GM23338 (cell line): Measurements from ENCODE around the gene EPHB2. TPM values are rescaled to one million over a fixed set of nuclear protein-coding genes. Genes with fewer than 3 reads are reported as not detected.
"Not testable (repeated sequence)": the region's sequence is repeated elsewhere in the genome, so short reads cannot be mapped to it uniquely, and the experiment has no call there.

Experiments used
- ATAC-seq: fragments of 200-7000 bp; cut with Tn5 transposase; 3 replicates; pipeline ENCODE4 v1.9.1; 2020
- DNase-seq: peaks from one replicate; pipeline ENCODE4 v3.0.0-alpha.2; 2015; ENCODE audit warnings: low spot score
- H2AFZ ChIP-seq: fragments of 200-600 bp; sonication (generic); 2 replicates; pipeline ENCODE4 v1.8.0; 2016; ENCODE audit warnings: antibody characterized with exemption, mild to moderate bottlenecking, moderate library complexity
- H3F3A ChIP-seq: fragments of 200-600 bp; sonication (generic); replicated peaks from 2 replicates; pipeline ENCODE4 v1.8.0; 2017; ENCODE audit warnings: antibody characterized with exemption, mixed run types, low read depth
- H3K27ac ChIP-seq: fragments of 200-600 bp; sonication (generic); 2 replicates; pipeline ENCODE4 v1.6.1; 2016; ENCODE audit warnings: low read depth
- H3K27me3 ChIP-seq: fragments of 200-600 bp; sonication (generic); 2 replicates; pipeline ENCODE4 v1.8.0; 2016; ENCODE audit warnings: mild to moderate bottlenecking, mixed run types, moderate library complexity; ENCODE audit not compliant: insufficient read depth
- H3K36me3 ChIP-seq: fragments of 200-600 bp; sonication (generic); 2 replicates; pipeline ENCODE4 v1.8.0; 2016; ENCODE audit warnings: mild to moderate bottlenecking; ENCODE audit not compliant: insufficient read depth
- H3K4me1 ChIP-seq: fragments of 200-600 bp; sonication (generic); 2 replicates; pipeline ENCODE4 v1.8.0; 2016; ENCODE audit warnings: mild to moderate bottlenecking, moderate library complexity; ENCODE audit not compliant: insufficient read depth
- H3K4me2 ChIP-seq: fragments of 200-600 bp; sonication (generic); 2 replicates; pipeline ENCODE4 v1.7.1; 2017; ENCODE audit warnings: mixed run types
- H3K4me3 ChIP-seq: fragments of 200-600 bp; sonication (generic); 2 replicates; pipeline ENCODE4 v1.6.1; 2016; ENCODE audit warnings: mixed run types
- H3K79me2 ChIP-seq: fragments of 200-600 bp; sonication (generic); replicated peaks from 2 replicates; pipeline ENCODE4 v1.8.0; 2017; ENCODE audit warnings: mild to moderate bottlenecking; ENCODE audit not compliant: insufficient read depth
- H3K9me2 ChIP-seq: fragments of 200-600 bp; sonication (generic); 2 replicates; pipeline ENCODE4 v1.8.0; 2017; ENCODE audit not compliant: insufficient read depth
- H4K20me1 ChIP-seq: fragments of 200-600 bp; sonication (generic); replicated peaks from 2 replicates; pipeline ENCODE4 v1.8.0; 2017; ENCODE audit warnings: mild to moderate bottlenecking; ENCODE audit not compliant: insufficient read depth
- H3K27ac Mint-ChIP-seq: 2 replicates; pipeline ENCODE4 v1.8.0; 2020; ENCODE audit warnings: inconsistent platforms, mild to moderate bottlenecking, moderate library complexity, mixed read lengths
- H3K27me3 Mint-ChIP-seq: 3 replicates; pipeline ENCODE4 v1.8.0; 2022; ENCODE audit warnings: low read depth, mild to moderate bottlenecking, moderate library complexity, mixed read lengths, inconsistent platforms; ENCODE audit not compliant: insufficient read depth, poor library complexity
- H3K36me3 Mint-ChIP-seq: 3 replicates; pipeline ENCODE4 v1.8.0; 2021; ENCODE audit warnings: low read depth, mild to moderate bottlenecking, inconsistent platforms, moderate library complexity, mixed read lengths
- H3K4me1 Mint-ChIP-seq: 3 replicates; pipeline ENCODE4 v1.8.0; 2020; ENCODE audit warnings: mild to moderate bottlenecking, inconsistent platforms, mixed read lengths
- H3K4me3 Mint-ChIP-seq: 3 replicates; pipeline ENCODE4 v1.8.0; 2021; ENCODE audit warnings: moderate library complexity, mild to moderate bottlenecking, inconsistent platforms, mixed read lengths
- H3K9me3 Mint-ChIP-seq: 3 replicates; pipeline ENCODE4 v1.8.0; 2020; ENCODE audit warnings: moderate library complexity, mild to moderate bottlenecking, inconsistent platforms, mixed read lengths
- EZH2phosphoT487 ChIP-seq: fragments of 200-600 bp; sonication (generic); IDR thresholded peaks from one replicate; pipeline ENCODE4 v1.8.1; 2018; ENCODE audit warnings: antibody characterized with exemption; ENCODE audit not compliant: unreplicated experiment
- NANOG ChIP-seq: IDR thresholded peaks from 2 replicates; pipeline ENCODE4 v1.6.1; 2016; ENCODE audit warnings: antibody characterized with exemption, borderline replicate concordance
- POLR2AphosphoS5 ChIP-seq: IDR thresholded peaks from 2 replicates; pipeline ENCODE4 v1.6.1; 2016; ENCODE audit warnings: antibody characterized with exemption, low read depth
- STAT1 ChIP-seq: IDR thresholded peaks from one replicate; pipeline ENCODE4 v1.6.1; 2016; ENCODE audit warnings: antibody characterized with exemption; ENCODE audit not compliant: unreplicated experiment
- ZNF114 ChIP-seq: fragments of 250-450 bp; sonication (Bioruptor Pico); IDR thresholded peaks from 2 replicates; pipeline ENCODE4 v1.5.0; 2020; ENCODE audit warnings: mild to moderate bottlenecking, moderate library complexity
- polyA plus RNA-seq: library from polyadenylated mRNA; unstranded; fragments of >200 nt; fragmentation: Nextera tagmentation; extraction: Ambion mirVana; gene quantifications from 2 replicates; pipeline ENCODE4 v1.2.1, GENCODE V29; 2016
- total RNA-seq: library from RNA; depleted of rRNA; stranded (reverse); fragments of >200 nt; shearing (Covaris generic); gene quantifications from 2 replicates; pipeline ENCODE4 v1.2.3, GENCODE V29; 2014
- TF ChIP-seq, protein P1 (sequence below), 2 experiments: fragments of 200-600 bp in 1 of 2; sonication (generic) in 1 of 2; conservative IDR thresholded peaks; 2 replicates each; pipeline versions ENCODE4 v1.5.1 to v1.6.1; 2016 to 2017; ENCODE audit warnings: antibody characterized with exemption in 2 of 2, low read depth in 2 of 2, mild to moderate bottlenecking in 2 of 2, moderate library complexity in 1 of 2
- TF ChIP-seq, protein P2 (sequence below): fragments of 250-450 bp; sonication (Bioruptor Pico); IDR thresholded peaks from 2 replicates; pipeline ENCODE4 v1.5.0; 2020; ENCODE audit warnings: mild to moderate bottlenecking, moderate library complexity
- TF ChIP-seq, protein P3 (sequence below): IDR thresholded peaks from 2 replicates; pipeline ENCODE4 v1.6.1; 2016; ENCODE audit warnings: antibody characterized with exemption

The EPHB2 gene
- total and polyA plus RNA-seq, 2 experiments from 2014 or later, result 4.1 to 20.1 TPM

DNA sequence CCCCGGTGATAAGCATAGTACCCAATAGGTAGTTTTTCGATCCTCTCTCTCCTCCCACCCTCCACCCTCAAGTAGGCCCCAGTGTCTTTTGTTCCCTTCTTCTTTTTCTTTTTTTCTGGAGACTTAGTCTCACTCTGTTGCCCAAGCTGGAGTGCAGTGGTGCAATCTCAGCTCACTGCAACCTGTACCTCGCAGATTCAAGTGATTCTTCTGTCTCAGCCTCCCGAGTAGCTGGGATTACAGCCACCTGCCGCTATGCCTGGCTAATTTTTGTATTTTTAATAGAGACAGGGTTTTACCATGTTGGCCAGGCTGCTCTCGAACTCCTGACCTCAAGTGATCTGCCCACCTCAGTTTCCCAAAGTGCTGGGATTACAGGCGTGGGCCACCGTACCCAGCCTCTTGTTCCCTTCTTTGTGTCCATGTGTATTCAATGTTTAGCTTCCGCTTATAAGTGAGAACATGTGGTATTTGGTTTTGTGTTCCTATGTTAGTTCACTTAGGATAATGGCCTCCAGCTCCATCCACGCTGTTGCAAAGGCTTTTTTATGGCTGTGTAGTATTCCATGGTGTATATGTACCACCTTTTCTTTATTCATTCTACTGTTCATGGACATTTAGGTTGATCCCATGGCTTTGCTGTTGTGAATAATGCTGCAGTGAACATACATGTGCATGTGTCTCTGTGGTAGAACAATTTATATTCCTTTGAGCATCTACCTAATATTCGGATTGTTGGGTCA lies 133.0 kb downstream of the EPHB2 start:
- H3K27me3 Mint-ChIP-seq, H3K9me3 Mint-ChIP-seq, H4K20me1 ChIP-seq: not testable (repeated sequence)

DNA sequence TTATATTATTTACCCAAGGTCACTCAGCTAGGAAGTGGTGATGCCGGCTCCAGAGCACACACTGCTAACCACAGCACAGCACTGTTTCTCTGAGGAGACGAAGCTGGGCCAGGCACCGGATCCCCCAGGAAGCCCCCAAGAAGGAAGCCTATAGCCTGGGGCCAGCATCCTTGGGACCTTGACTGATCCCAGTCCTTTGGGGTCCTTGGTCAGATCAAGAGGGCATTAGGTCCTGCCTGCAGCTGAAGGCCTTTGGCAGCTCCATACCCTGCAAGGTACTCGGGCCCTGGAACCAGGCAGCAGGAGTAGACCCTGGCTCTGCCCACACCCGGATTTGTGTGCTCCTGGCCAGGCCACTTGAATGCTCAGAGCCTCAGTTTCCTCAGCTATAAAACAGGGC lies 134.0 kb downstream of the EPHB2 start:
- no peak overlapping the region for H3K4me2 ChIP-seq
- no peak overlapping the region for H3K27ac Mint-ChIP-seq
- H2AFZ ChIP-seq, result no peak overlapping the region
- H3K79me2 ChIP-seq, result no peaks in the 10 kb centered on the region
- no peaks in the 10 kb centered on the region for H3K9me3 Mint-ChIP-seq
- H3K4me1 ChIP-seq, result 0 out of 2 replicates have a peak, but pooled peaks cover 3% of the 10 kb centered on the region
- no peaks in the 10 kb centered on the region for H3K36me3 Mint-ChIP-seq
- no peaks in the 10 kb centered on the region for H3F3A ChIP-seq
- no peaks in the 10 kb centered on the region for H3K36me3 ChIP-seq
- H3K27me3 ChIP-seq, result no peaks in the 10 kb centered on the region
- H3K27ac ChIP-seq, result no peak overlapping the region
- no peak for ATAC-seq
- peaks cover 7% of the 10 kb centered on the region for H3K4me1 Mint-ChIP-seq
- peaks cover 8% of the 10 kb centered on the region for H3K27me3 Mint-ChIP-seq
- H3K4me3 Mint-ChIP-seq, result no peak overlapping the region
- no peaks in the 10 kb centered on the region; the same call in 1 of the 2 replicates for H4K20me1 ChIP-seq
- no peaks in the 10 kb centered on the region for H3K9me2 ChIP-seq
- H3K4me3 ChIP-seq, result no peak overlapping the region
- TF ChIP-seq, protein P1, sequence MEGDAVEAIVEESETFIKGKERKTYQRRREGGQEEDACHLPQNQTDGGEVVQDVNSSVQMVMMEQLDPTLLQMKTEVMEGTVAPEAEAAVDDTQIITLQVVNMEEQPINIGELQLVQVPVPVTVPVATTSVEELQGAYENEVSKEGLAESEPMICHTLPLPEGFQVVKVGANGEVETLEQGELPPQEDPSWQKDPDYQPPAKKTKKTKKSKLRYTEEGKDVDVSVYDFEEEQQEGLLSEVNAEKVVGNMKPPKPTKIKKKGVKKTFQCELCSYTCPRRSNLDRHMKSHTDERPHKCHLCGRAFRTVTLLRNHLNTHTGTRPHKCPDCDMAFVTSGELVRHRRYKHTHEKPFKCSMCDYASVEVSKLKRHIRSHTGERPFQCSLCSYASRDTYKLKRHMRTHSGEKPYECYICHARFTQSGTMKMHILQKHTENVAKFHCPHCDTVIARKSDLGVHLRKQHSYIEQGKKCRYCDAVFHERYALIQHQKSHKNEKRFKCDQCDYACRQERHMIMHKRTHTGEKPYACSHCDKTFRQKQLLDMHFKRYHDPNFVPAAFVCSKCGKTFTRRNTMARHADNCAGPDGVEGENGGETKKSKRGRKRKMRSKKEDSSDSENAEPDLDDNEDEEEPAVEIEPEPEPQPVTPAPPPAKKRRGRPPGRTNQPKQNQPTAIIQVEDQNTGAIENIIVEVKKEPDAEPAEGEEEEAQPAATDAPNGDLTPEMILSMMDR (conservative IDR thresholded peaks at IDR 0.05; ENCODE audit: low read depth in 2 of 2), result no peak
- TF ChIP-seq, protein P2, sequence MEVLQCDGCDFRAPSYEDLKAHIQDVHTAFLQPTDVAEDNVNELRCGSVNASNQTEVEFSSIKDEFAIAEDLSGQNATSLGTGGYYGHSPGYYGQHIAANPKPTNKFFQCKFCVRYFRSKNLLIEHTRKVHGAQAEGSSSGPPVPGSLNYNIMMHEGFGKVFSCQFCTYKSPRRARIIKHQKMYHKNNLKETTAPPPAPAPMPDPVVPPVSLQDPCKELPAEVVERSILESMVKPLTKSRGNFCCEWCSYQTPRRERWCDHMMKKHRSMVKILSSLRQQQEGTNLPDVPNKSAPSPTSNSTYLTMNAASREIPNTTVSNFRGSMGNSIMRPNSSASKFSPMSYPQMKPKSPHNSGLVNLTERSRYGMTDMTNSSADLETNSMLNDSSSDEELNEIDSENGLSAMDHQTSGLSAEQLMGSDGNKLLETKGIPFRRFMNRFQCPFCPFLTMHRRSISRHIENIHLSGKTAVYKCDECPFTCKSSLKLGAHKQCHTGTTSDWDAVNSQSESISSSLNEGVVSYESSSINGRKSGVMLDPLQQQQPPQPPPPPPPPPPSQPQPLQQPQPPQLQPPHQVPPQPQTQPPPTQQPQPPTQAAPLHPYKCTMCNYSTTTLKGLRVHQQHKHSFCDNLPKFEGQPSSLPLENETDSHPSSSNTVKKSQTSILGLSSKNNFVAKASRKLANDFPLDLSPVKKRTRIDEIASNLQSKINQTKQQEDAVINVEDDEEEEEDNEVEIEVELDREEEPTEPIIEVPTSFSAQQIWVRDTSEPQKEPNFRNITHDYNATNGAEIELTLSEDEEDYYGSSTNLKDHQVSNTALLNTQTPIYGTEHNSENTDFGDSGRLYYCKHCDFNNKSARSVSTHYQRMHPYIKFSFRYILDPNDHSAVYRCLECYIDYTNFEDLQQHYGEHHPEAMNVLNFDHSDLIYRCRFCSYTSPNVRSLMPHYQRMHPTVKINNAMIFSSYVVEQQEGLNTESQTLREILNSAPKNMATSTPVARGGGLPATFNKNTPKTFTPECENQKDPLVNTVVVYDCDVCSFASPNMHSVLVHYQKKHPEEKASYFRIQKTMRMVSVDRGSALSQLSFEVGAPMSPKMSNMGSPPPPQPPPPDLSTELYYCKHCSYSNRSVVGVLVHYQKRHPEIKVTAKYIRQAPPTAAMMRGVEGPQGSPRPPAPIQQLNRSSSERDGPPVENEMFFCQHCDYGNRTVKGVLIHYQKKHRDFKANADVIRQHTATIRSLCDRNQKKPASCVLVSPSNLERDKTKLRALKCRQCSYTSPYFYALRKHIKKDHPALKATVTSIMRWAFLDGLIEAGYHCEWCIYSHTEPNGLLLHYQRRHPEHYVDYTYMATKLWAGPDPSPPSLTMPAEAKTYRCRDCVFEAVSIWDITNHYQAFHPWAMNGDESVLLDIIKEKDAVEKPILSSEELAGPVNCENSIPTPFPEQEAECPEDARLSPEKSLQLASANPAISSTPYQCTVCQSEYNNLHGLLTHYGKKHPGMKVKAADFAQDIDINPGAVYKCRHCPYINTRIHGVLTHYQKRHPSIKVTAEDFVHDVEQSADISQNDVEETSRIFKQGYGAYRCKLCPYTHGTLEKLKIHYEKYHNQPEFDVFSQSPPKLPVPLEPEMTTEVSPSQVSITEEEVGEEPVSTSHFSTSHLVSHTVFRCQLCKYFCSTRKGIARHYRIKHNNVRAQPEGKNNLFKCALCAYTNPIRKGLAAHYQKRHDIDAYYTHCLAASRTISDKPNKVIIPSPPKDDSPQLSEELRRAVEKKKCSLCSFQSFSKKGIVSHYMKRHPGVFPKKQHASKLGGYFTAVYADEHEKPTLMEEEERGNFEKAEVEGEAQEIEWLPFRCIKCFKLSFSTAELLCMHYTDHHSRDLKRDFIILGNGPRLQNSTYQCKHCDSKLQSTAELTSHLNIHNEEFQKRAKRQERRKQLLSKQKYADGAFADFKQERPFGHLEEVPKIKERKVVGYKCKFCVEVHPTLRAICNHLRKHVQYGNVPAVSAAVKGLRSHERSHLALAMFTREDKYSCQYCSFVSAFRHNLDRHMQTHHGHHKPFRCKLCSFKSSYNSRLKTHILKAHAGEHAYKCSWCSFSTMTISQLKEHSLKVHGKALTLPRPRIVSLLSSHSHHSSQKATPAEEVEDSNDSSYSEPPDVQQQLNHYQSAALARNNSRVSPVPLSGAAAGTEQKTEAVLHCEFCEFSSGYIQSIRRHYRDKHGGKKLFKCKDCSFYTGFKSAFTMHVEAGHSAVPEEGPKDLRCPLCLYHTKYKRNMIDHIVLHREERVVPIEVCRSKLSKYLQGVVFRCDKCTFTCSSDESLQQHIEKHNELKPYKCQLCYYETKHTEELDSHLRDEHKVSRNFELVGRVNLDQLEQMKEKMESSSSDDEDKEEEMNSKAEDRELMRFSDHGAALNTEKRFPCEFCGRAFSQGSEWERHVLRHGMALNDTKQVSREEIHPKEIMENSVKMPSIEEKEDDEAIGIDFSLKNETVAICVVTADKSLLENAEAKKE (CRISPR knock-in tag), result no peak
- TF ChIP-seq EZH2phosphoT487 (no peak), POLR2AphosphoS5 (no peak), NANOG (no peak), ZNF114 (CRISPR knock-in tag) (no peak), STAT1 (no peak)
- TF ChIP-seq, protein P3, sequence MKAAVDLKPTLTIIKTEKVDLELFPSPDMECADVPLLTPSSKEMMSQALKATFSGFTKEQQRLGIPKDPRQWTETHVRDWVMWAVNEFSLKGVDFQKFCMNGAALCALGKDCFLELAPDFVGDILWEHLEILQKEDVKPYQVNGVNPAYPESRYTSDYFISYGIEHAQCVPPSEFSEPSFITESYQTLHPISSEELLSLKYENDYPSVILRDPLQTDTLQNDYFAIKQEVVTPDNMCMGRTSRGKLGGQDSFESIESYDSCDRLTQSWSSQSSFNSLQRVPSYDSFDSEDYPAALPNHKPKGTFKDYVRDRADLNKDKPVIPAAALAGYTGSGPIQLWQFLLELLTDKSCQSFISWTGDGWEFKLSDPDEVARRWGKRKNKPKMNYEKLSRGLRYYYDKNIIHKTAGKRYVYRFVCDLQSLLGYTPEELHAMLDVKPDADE, result no peak
- no peak for DNase-seq

More for the DNA sequence above, 133.0 kb downstream of the EPHB2 start:
- not testable (repeated sequence) for H3K4me3 ChIP-seq, H3K27ac ChIP-seq, H3K4me2 ChIP-seq, H3K27ac Mint-ChIP-seq, H3K79me2 ChIP-seq, H3K9me2 ChIP-seq, H3K36me3 Mint-ChIP-seq, H3K4me3 Mint-ChIP-seq, H3K36me3 ChIP-seq, H3K4me1 ChIP-seq, H3K27me3 ChIP-seq, H2AFZ ChIP-seq, DNase-seq, H3K4me1 Mint-ChIP-seq, H3F3A ChIP-seq, ATAC-seq
